ENCODE data around the gene MTERF2.

Gene MTERF2

GRCh38 chr12:106986625-106987389, at the start of gene MTERF2:
MTERF2 (minus strand) TSS chr12:106987146; CDS start chr12:106978714, 8,432 bp downstream.
- Histone ChIP-seq H3K4me1 (ENCODE audit: low read depth, poor library complexity, severe bottlenecking) (peaks cover 11% of the 10 kb centered on the region), H4K20me1 (ENCODE audit: insufficient read depth) (no peaks in the 10 kb centered on the region), H3K36me3 (ENCODE audit: insufficient read depth) (no peaks in the 10 kb centered on the region), H3K4me3 (IDR thresholded peaks at IDR 0.05; ENCODE audit: insufficient read depth, low read depth, low read length) (no peak within 1 kb of the TSS), H2AFZ (ENCODE audit: low read depth) (peak within 1 kb of the TSS; percentile 76), H3K4me2 (peak within 1 kb of the TSS; percentile 86), H3K27ac (no peak within 1 kb of the TSS; the same call in 1 of the 2 replicates), H3K79me2 (ENCODE audit: insufficient read depth, low read depth) (no peaks in the 10 kb centered on the region), H3K27me3 (ENCODE audit: insufficient read depth, low read depth) (no peaks in the 10 kb centered on the region), H3K9ac (peak within 1 kb of the TSS; percentile 49; the same call in 1 of the 2 replicates)
- TF ChIP-seq CTCF (conservative IDR thresholded peaks at IDR 0.05; ENCODE audit: low read depth, low read length) = no peak

GRCh38 chr12:107035733-107036132, 48.8 kb upstream of the MTERF2 start:
- no peak overlapping the region for H3K9ac ChIP-seq
- H3K4me3 ChIP-seq (IDR thresholded peaks at IDR 0.05; ENCODE audit: insufficient read depth, low read depth, low read length) = no peak overlapping the region
- no peaks in the 10 kb centered on the region for H3K36me3 ChIP-seq (ENCODE audit: insufficient read depth)
- no peaks in the 10 kb centered on the region for H3K79me2 ChIP-seq (ENCODE audit: insufficient read depth, low read depth)
- no peak overlapping the region for H3K4me2 ChIP-seq
- peaks cover 12% of the 10 kb centered on the region for H3K4me1 ChIP-seq (ENCODE audit: low read depth, poor library complexity, severe bottlenecking)
- H4K20me1 ChIP-seq (ENCODE audit: insufficient read depth) = no peaks in the 10 kb centered on the region
- no peak overlapping the region for H3K27ac ChIP-seq
- no peak overlapping the region for H2AFZ ChIP-seq (ENCODE audit: low read depth)
- no peak for TF ChIP-seq CTCF (conservative IDR thresholded peaks at IDR 0.05; ENCODE audit: low read depth, low read length)
- H3K27me3 ChIP-seq (ENCODE audit: insufficient read depth, low read depth) = no peaks in the 10 kb centered on the region

- no peaks in the 10 kb centered on the region for H3K36me3 ChIP-seq (ENCODE audit: insufficient read depth)
- H4K20me1 ChIP-seq (ENCODE audit: insufficient read depth) = no peaks in the 10 kb centered on the region
- H3K9ac ChIP-seq = no peak overlapping the region
- no peaks in the 10 kb centered on the region for H3K79me2 ChIP-seq (ENCODE audit: insufficient read depth, low read depth)
- H2AFZ ChIP-seq (ENCODE audit: low read depth) = no peak overlapping the region
- TF ChIP-seq CTCF (conservative IDR thresholded peaks at IDR 0.05; ENCODE audit: low read depth, low read length) = no peak
- H3K27ac ChIP-seq = no peak overlapping the region
- no peak overlapping the region for H3K4me3 ChIP-seq (IDR thresholded peaks at IDR 0.05; ENCODE audit: insufficient read depth, low read depth, low read length)
- no peaks in the 10 kb centered on the region for H3K27me3 ChIP-seq (ENCODE audit: insufficient read depth, low read depth)
- peaks cover 28% of the 10 kb centered on the region for H3K4me1 ChIP-seq (ENCODE audit: low read depth, poor library complexity, severe bottlenecking)
- H3K4me2 ChIP-seq = no peak overlapping the region
Measured at GRCh38 chr12:107033758-107034739, 47.1 kb upstream of the MTERF2 start.

- H3K27me3 ChIP-seq (ENCODE audit: insufficient read depth, low read depth) = no peaks in the 10 kb centered on the region
- H3K27ac ChIP-seq = no peak overlapping the region
- no peaks in the 10 kb centered on the region for H3K36me3 ChIP-seq (ENCODE audit: insufficient read depth)
- TF ChIP-seq CTCF (conservative IDR thresholded peaks at IDR 0.05; ENCODE audit: low read depth, low read length) = no peak
- H3K4me3 ChIP-seq (IDR thresholded peaks at IDR 0.05; ENCODE audit: insufficient read depth, low read depth, low read length) = no peak overlapping the region
- H3K9ac ChIP-seq = no peak overlapping the region
- H3K4me1 ChIP-seq (ENCODE audit: low read depth, poor library complexity, severe bottlenecking) = peaks cover 43% of the 10 kb centered on the region
- H4K20me1 ChIP-seq (ENCODE audit: insufficient read depth) = no peaks in the 10 kb centered on the region
- 0 out of 2 replicates have a peak, but pooled peaks cover 1% of the 10 kb centered on the region for H3K79me2 ChIP-seq (ENCODE audit: insufficient read depth, low read depth)
- no peak overlapping the region for H2AFZ ChIP-seq (ENCODE audit: low read depth)
- no peak overlapping the region for H3K4me2 ChIP-seq
Measured at GRCh38 chr12:107032266-107032665, 45.3 kb upstream of the MTERF2 start.

Data from KMS-11 (cell line).